Activated naive CD4-positive, alpha-beta T cell treated with anti-CD3 and anti-CD28 coated beads for 36 hours (primary cell): Measurements from ENCODE around the gene ATP10A. TPM values are rescaled to one million over a fixed set of nuclear protein-coding genes. Genes with fewer than 3 reads are reported as not detected.

Source experiments
- CTCF ChIA-PET: fragments of 350-600 bp; sonication (Branson Sonifier 250); formaldehyde crosslinking; loops from one replicate; lab custom pipeline; 2021; ENCODE audit warnings: antibody characterized with exemption; lab: Charles Lee
- DNase-seq: peaks from one replicate; pipeline ENCODE4 v3.0.0-alpha.2; 2020
- H3K27ac Mint-ChIP-seq: one replicate; pipeline ENCODE4 v1.8.0; 2021; ENCODE audit warnings: mild to moderate bottlenecking, mixed read lengths
- H3K27me3 Mint-ChIP-seq: one replicate; pipeline ENCODE4 v1.8.0; 2021; ENCODE audit warnings: low read depth, mixed read lengths
- H3K36me3 Mint-ChIP-seq: one replicate; pipeline ENCODE4 v1.8.0; 2021; ENCODE audit warnings: low read depth, mixed read lengths
- H3K4me1 Mint-ChIP-seq: one replicate; pipeline ENCODE4 v1.8.0; 2021; ENCODE audit warnings: low read depth, mixed read lengths
- H3K4me3 Mint-ChIP-seq: one replicate; pipeline ENCODE4 v1.8.0; 2021; ENCODE audit warnings: mild to moderate bottlenecking, moderate library complexity, mixed read lengths
- H3K9me3 Mint-ChIP-seq: one replicate; pipeline ENCODE4 v1.8.0; 2021; ENCODE audit warnings: mixed read lengths
- intact Hi-C: fragments of 100-400 bp; cut with micrococcal nuclease; formaldehyde crosslinking; loops from one replicate; pipeline ENCODE4 v1.15.1; 2023
- total RNA-seq, 2 experiments: library from RNA; stranded (reverse); gene quantifications; one replicate each; pipeline ENCODE4 v1.2.3, GENCODE V29; 2021

The ATP10A gene
- total RNA-seq, 2 experiments from 2014 or later = 11.9 to 13.0 TPM

- Mint-ChIP-seq H3K36me3 (peaks cover 2% of the 10 kb centered on the region), H3K27me3 (no peaks in the 10 kb centered on the region), H3K4me1 (peaks cover 73% of the 10 kb centered on the region), H3K4me3 (no peak overlapping the region), H3K9me3 (no peaks in the 10 kb centered on the region), H3K27ac (no peak overlapping the region)
- intact Hi-C loops = no loop called here
- CTCF ChIA-PET = no interaction called here
- no peak for DNase-seq
Observed at GRCh38 chr15:25796395-25796794, 66.7 kb downstream of the ATP10A start.

GRCh38 chr15:25795712-25796111 lies 67.4 kb downstream of the ATP10A start:
- intact Hi-C loops = no loop called here
- Mint-ChIP-seq H3K27ac (no peak overlapping the region), H3K36me3 (peaks cover 3% of the 10 kb centered on the region), H3K4me1 (peaks cover 74% of the 10 kb centered on the region), H3K27me3 (no peaks in the 10 kb centered on the region), H3K9me3 (no peaks in the 10 kb centered on the region), H3K4me3 (no peak overlapping the region)
- peak; percentile 14 for DNase-seq
- CTCF ChIA-PET = no interaction called here

DNA sequence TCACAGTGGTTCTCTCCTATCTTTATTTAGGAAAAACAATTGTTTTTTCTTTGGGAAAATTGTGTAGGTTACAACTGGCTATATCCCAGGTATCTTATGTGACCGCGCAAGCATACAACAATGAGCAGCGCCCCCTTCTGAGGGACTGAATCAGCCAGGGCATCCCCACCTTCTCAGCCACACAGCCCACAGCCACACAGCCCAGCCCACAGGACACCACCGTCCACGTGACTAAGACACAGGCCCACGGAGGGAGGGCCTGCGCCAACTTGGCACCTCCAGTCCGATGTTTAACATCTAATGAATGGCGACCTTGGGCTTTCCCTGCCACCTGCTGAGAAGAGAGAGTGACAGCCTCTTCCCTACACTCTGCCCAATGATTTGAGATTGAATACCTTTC lies 68.1 kb downstream of the ATP10A start:
- Mint-ChIP-seq H3K27me3 (no peaks in the 10 kb centered on the region), H3K9me3 (no peaks in the 10 kb centered on the region), H3K4me3 (no peak overlapping the region), H3K36me3 (peaks cover 1% of the 10 kb centered on the region), H3K4me1 (peaks cover 76% of the 10 kb centered on the region), H3K27ac (no peak overlapping the region)
- DNase-seq = no peak
- intact Hi-C loops = no loop called here
- CTCF ChIA-PET = interaction anchor here (0.5 kb wide), 1 partner anchor 15 kb away, joined by 3 read pairs; no protein-coding TSS in a partner anchor

DNA sequence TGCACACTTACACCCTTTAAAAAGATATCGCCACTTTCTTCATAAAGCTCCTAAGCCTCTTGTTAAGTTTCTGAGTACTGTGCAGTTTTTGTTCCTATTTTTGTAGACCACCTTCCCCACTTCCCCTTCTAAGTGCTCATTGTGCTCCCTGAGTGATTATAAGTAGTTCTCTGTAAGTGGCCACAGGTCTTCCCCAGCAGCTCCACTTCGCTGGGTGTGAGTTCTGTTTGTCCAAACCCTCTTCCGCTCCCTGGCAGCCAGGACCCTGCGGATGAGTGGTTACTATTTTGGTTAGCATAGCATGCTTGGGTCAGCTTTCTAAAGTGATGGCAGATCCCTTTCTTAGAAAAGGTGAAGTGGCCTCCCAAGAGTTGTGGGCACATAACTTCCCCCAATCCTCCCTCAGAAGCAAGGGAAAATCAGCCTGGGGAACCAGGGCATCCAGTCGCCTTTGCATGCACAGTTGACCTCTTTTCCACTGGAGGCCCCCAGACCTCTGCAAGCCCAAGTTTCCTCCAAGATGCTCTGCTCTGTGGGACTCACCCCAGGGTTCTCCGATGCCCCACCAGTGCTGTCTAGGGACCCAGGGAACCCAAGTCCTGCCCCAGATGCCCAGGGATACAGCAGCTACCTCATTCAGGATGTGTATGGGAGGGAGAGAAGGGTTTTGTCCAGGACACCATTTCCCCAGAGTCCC lies 69.6 kb downstream of the ATP10A start:
- peaks cover 3% of the 10 kb centered on the region for H3K36me3 Mint-ChIP-seq
- H3K27me3 Mint-ChIP-seq = no peaks in the 10 kb centered on the region
- H3K4me1 Mint-ChIP-seq = peaks cover 76% of the 10 kb centered on the region
- CTCF ChIA-PET = no interaction called here
- no peak for DNase-seq
- no peak overlapping the region for H3K4me3 Mint-ChIP-seq
- H3K27ac Mint-ChIP-seq = no peak overlapping the region
- no peaks in the 10 kb centered on the region for H3K9me3 Mint-ChIP-seq
- intact Hi-C loops = loop anchor here (5.0 kb wide), 1 partner anchor 289 kb away; no protein-coding TSS in a partner anchor

- Mint-ChIP-seq H3K4me1 (peaks cover 77% of the 10 kb centered on the region), H3K27me3 (no peaks in the 10 kb centered on the region), H3K9me3 (no peaks in the 10 kb centered on the region), H3K4me3 (no peak overlapping the region), H3K36me3 (peaks cover 3% of the 10 kb centered on the region), H3K27ac (no peak overlapping the region)
- intact Hi-C loops = loop anchor here (5.0 kb wide), 1 partner anchor 290 kb away; no protein-coding TSS in a partner anchor
- DNase-seq = no peak
- CTCF ChIA-PET = no interaction called here
Observed at GRCh38 chr15:25792128-25792527, 71.0 kb downstream of the ATP10A start.

DNA sequence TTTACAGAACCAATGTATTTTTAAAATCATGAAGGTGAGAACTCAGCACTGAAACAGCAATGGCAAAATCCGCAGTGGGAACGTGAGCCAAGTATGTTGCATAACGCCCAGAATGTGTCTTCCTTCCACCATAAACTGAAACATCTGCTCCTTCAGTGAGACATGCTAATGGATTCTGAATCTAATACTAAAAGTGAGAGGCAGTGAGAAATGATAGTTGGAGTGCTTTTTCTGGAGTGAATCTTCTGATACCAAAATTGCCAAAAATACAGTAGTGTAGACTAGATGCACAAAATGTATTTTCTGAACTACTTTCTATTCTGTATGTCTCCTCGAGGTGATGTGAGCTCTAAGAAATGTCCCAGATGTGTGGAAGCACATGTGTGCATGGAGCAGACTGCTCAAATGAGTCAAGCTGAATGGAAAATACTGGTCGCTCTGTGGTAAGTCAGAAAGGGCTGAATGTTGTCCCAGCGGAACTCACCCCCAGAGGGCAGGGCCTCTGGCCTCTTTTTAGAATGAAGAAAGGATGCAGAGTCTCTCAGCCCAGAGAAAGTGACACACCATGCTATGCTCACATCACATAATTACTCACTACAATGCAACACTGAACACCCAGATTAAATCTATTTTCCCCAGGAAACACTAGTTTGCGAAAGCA lies 73.0 kb downstream of the ATP10A start:
- Mint-ChIP-seq H3K36me3 (peaks cover 3% of the 10 kb centered on the region), H3K27me3 (no peaks in the 10 kb centered on the region), H3K27ac (peak overlapping the region; percentile 85), H3K4me1 (peaks cover 66% of the 10 kb centered on the region), H3K9me3 (no peaks in the 10 kb centered on the region), H3K4me3 (peak overlapping the region; percentile 20)
- DNase-seq = peak; percentile 76
- intact Hi-C loops = loop anchor here (1.0 to 5.0 kb wide), 6 partner anchors 22 to 292 kb away; no protein-coding TSS in a partner anchor
- CTCF ChIA-PET = interaction anchor here (0.5 to 1.0 kb wide), 4 partner anchors 8 to 305 kb away, joined by 3 read pairs; no protein-coding TSS in a partner anchor

GRCh38 chr15:25789616-25789999 lies 73.5 kb downstream of the ATP10A start:
- Mint-ChIP-seq H3K4me1 (peaks cover 65% of the 10 kb centered on the region), H3K4me3 (no peak overlapping the region), H3K27ac (peak overlapping the region; percentile 85), H3K27me3 (no peaks in the 10 kb centered on the region), H3K36me3 (peaks cover 3% of the 10 kb centered on the region), H3K9me3 (no peaks in the 10 kb centered on the region)
- intact Hi-C loops = no loop called here
- no peak for DNase-seq
- CTCF ChIA-PET = interaction anchor here (0.5 to 1.0 kb wide), 5 partner anchors 8 to 306 kb away, joined by 3 read pairs; no protein-coding TSS in a partner anchor

DNA sequence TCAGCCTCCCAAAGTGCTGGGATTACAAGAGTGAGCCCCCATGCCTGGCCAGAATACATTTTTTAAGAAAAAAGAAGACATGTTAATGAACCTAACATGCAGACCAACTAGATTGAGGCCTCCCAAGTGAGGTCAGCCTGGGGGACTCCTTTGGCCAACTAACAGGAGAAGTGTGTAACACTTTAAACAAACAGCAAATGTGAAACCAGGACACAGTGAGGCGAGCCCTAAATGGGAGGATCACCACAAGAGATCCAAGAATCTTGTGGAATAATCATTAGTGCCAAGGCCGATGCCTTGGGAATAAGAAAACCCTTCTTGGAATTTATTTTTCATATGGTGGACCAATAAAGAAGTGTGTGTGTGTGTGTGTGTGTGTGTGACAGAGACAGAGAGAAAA lies 73.9 kb downstream of the ATP10A start:
- intact Hi-C loops = no loop called here
- peaks cover 64% of the 10 kb centered on the region for H3K4me1 Mint-ChIP-seq
- CTCF ChIA-PET = interaction anchor here (0.7 to 1.0 kb wide), 2 partner anchors 23 to 34 kb away, joined by 3 read pairs; no protein-coding TSS in a partner anchor
- no peaks in the 10 kb centered on the region for H3K27me3 Mint-ChIP-seq
- H3K27ac Mint-ChIP-seq = no peak overlapping the region
- H3K36me3 Mint-ChIP-seq = peaks cover 3% of the 10 kb centered on the region
- no peaks in the 10 kb centered on the region for H3K9me3 Mint-ChIP-seq
- no peak overlapping the region for H3K4me3 Mint-ChIP-seq
- no peak for DNase-seq

GRCh38 chr15:25787855-25788520 lies 75.1 kb downstream of the ATP10A start:
- Mint-ChIP-seq H3K36me3 (peaks cover 3% of the 10 kb centered on the region), H3K4me1 (peaks cover 72% of the 10 kb centered on the region), H3K9me3 (no peaks in the 10 kb centered on the region), H3K27ac (no peak overlapping the region), H3K27me3 (no peaks in the 10 kb centered on the region), H3K4me3 (no peak overlapping the region)
- CTCF ChIA-PET = no interaction called here
- intact Hi-C loops = no loop called here
- no peak for DNase-seq

DNA sequence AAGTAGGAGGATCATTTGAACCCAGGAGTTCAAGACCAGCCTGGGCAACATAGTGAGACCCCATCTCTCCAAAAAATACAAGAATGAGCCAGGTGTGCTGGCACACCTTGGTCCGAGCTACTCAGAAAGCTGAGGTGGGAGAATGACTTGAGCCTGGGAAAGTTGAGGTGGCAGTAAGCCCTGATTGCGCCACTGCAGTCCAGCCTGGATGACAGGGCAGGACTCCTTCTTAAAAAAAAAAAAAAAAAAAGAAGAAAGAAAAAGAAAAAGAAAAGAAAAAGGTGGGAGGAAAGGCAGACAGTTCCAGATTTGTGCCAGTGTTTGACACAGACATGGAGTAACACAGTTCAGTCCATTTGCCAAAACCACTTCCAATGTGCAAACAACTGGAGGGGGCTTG lies 75.7 kb downstream of the ATP10A start:
- Mint-ChIP-seq H3K27me3 (no peaks in the 10 kb centered on the region), H3K36me3 (peaks cover 3% of the 10 kb centered on the region), H3K4me1 (peaks cover 67% of the 10 kb centered on the region), H3K4me3 (no peak overlapping the region), H3K27ac (no peak overlapping the region), H3K9me3 (no peaks in the 10 kb centered on the region)
- no peak for DNase-seq
- CTCF ChIA-PET = no interaction called here
- intact Hi-C loops = no loop called here

- H3K36me3 Mint-ChIP-seq = peaks cover 2% of the 10 kb centered on the region
- CTCF ChIA-PET = interaction anchor here (1.3 to 1.4 kb wide), 2 partner anchors 11 to 148 kb away, joined by 3 read pairs; no protein-coding TSS in a partner anchor
- no peak for DNase-seq
- H3K4me3 Mint-ChIP-seq = no peak overlapping the region
- H3K27me3 Mint-ChIP-seq = no peaks in the 10 kb centered on the region
- H3K27ac Mint-ChIP-seq = no peak overlapping the region
- no peaks in the 10 kb centered on the region for H3K9me3 Mint-ChIP-seq
- intact Hi-C loops = no loop called here
- H3K4me1 Mint-ChIP-seq = peaks cover 54% of the 10 kb centered on the region
Observed at GRCh38 chr15:25786040-25786439, 77.1 kb downstream of the ATP10A start.

GRCh38 chr15:25785641-25786025 lies 77.5 kb downstream of the ATP10A start:
- Mint-ChIP-seq H3K27me3 (no peaks in the 10 kb centered on the region), H3K4me1 (peaks cover 50% of the 10 kb centered on the region), H3K36me3 (peaks cover 2% of the 10 kb centered on the region), H3K27ac (no peak overlapping the region), H3K4me3 (no peak overlapping the region), H3K9me3 (no peaks in the 10 kb centered on the region)
- CTCF ChIA-PET = interaction anchor here (1.3 to 1.4 kb wide), 2 partner anchors 11 to 148 kb away, joined by 3 read pairs; no protein-coding TSS in a partner anchor
- intact Hi-C loops = no loop called here
- no peak for DNase-seq
